Parathyroid adenoma (tissue), 2 donors: ENCODE data around the gene GPR17.
A peak's percentile ranks its signal among the peaks of the same experiment; 100 is the strongest.

Source experiments
- H2AFZ ChIP-seq: fragments of 300-600 bp; sonication (generic); one replicate; pipeline ENCODE4 v1.7.0; 2017; ENCODE audit warnings: antibody characterized with exemption, mild to moderate bottlenecking
- H3K27ac ChIP-seq: fragments of 300-600 bp; sonication (generic); one replicate; pipeline ENCODE4 v1.7.0; 2017
- H3K27me3 ChIP-seq: fragments of 300-600 bp; sonication (generic); one replicate; pipeline ENCODE4 v1.7.0; 2017; ENCODE audit warnings: low read length; ENCODE audit not compliant: control insufficient read depth, insufficient read depth
- H3K36me3 ChIP-seq: fragments of 300-600 bp; sonication (generic); one replicate; pipeline ENCODE4 v1.7.0; 2017; ENCODE audit warnings: low read length; ENCODE audit not compliant: control insufficient read depth, insufficient read depth
- H3K4me1 ChIP-seq: fragments of 300-600 bp; sonication (generic); one replicate; pipeline ENCODE4 v1.7.0; 2017; ENCODE audit warnings: control low read depth
- H3K4me2 ChIP-seq: fragments of 300-600 bp; sonication (generic); one replicate; pipeline ENCODE4 v1.7.0; 2017; ENCODE audit warnings: low read length
- H3K4me3 ChIP-seq: fragments of 300-600 bp; sonication (generic); one replicate; pipeline ENCODE4 v1.7.0; 2017; ENCODE audit warnings: low read depth, low read length
- H3K79me2 ChIP-seq: fragments of 300-600 bp; sonication (generic); one replicate; pipeline ENCODE4 v1.7.0; 2017; ENCODE audit warnings: control low read depth
- H3K9ac ChIP-seq: fragments of 300-600 bp; sonication (generic); one replicate; pipeline ENCODE4 v1.7.0; 2017; ENCODE audit warnings: mild to moderate bottlenecking
- H3K9me3 ChIP-seq: fragments of 300-600 bp; sonication (generic); one replicate; pipeline ENCODE4 v1.7.0; 2017; ENCODE audit warnings: low read length; ENCODE audit not compliant: control insufficient read depth
- TF ChIP-seq, protein P1 (sequence below): fragments of 300-600 bp; sonication (generic); IDR thresholded peaks from one replicate; pipeline ENCODE4 v1.7.0; 2017; ENCODE audit warnings: antibody characterized with exemption, mild to moderate bottlenecking
- donor health status: primary hyperparathyroidism.

Gene GPR17

GRCh38 chr2:127656569-127657231, 10.7 kb downstream of the GPR17 start:
- no peaks in the 10 kb centered on the region for H3K36me3 ChIP-seq
- TF ChIP-seq, protein P1, sequence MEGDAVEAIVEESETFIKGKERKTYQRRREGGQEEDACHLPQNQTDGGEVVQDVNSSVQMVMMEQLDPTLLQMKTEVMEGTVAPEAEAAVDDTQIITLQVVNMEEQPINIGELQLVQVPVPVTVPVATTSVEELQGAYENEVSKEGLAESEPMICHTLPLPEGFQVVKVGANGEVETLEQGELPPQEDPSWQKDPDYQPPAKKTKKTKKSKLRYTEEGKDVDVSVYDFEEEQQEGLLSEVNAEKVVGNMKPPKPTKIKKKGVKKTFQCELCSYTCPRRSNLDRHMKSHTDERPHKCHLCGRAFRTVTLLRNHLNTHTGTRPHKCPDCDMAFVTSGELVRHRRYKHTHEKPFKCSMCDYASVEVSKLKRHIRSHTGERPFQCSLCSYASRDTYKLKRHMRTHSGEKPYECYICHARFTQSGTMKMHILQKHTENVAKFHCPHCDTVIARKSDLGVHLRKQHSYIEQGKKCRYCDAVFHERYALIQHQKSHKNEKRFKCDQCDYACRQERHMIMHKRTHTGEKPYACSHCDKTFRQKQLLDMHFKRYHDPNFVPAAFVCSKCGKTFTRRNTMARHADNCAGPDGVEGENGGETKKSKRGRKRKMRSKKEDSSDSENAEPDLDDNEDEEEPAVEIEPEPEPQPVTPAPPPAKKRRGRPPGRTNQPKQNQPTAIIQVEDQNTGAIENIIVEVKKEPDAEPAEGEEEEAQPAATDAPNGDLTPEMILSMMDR: no peak
- H3K79me2 ChIP-seq: no peaks in the 10 kb centered on the region
- no peak overlapping the region for H3K9ac ChIP-seq
- H3K9me3 ChIP-seq: no peaks in the 10 kb centered on the region
- no peak overlapping the region for H3K4me3 ChIP-seq
- H3K27ac ChIP-seq: no peak overlapping the region
- no peak overlapping the region for H2AFZ ChIP-seq
- no peak overlapping the region for H3K4me2 ChIP-seq
- no peaks in the 10 kb centered on the region for H3K4me1 ChIP-seq
- H3K27me3 ChIP-seq: no peaks in the 10 kb centered on the region

GRCh38 chr2:127657232-127657595, 11.3 kb downstream of the GPR17 start:
- no peaks in the 10 kb centered on the region for H3K4me1 ChIP-seq
- H3K27ac ChIP-seq: no peak overlapping the region
- no peaks in the 10 kb centered on the region for H3K9me3 ChIP-seq
- H2AFZ ChIP-seq: no peak overlapping the region
- no peaks in the 10 kb centered on the region for H3K36me3 ChIP-seq
- no peaks in the 10 kb centered on the region for H3K27me3 ChIP-seq
- H3K9ac ChIP-seq: no peak overlapping the region
- no peaks in the 10 kb centered on the region for H3K79me2 ChIP-seq
- no peak overlapping the region for H3K4me3 ChIP-seq
- TF ChIP-seq, protein P1: no peak
- H3K4me2 ChIP-seq: no peak overlapping the region

DNA sequence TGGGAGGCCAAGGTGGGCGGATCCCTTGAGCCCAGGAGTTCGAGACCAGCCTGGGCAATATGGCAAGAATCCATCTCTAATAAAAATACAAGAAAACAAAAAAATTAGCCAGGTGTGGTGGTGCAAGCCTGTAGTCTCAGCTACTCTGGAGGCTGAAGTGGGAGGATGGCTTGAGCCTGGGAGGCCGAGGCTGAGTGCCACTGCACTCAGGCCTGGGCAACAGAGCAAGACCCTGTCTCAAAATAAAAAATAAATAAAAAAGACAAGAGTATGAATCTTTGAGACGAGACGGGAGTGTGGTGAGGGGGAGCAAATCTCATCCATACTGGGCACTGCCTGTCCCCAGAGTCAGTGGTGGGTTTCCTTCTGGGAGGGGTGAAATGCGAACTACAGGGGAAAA, 12.2 kb downstream of the GPR17 start:
- Histone ChIP-seq H3K27ac (peak overlapping the region; percentile 69), H3K4me3 (no peak overlapping the region), H3K36me3 (no peaks in the 10 kb centered on the region), H3K27me3 (no peaks in the 10 kb centered on the region), H2AFZ (no peak overlapping the region), H3K9me3 (no peaks in the 10 kb centered on the region), H3K9ac (no peak overlapping the region), H3K79me2 (no peaks in the 10 kb centered on the region), H3K4me2 (no peak overlapping the region), H3K4me1 (no peaks in the 10 kb centered on the region)
- TF ChIP-seq, protein P1: no peak

DNA sequence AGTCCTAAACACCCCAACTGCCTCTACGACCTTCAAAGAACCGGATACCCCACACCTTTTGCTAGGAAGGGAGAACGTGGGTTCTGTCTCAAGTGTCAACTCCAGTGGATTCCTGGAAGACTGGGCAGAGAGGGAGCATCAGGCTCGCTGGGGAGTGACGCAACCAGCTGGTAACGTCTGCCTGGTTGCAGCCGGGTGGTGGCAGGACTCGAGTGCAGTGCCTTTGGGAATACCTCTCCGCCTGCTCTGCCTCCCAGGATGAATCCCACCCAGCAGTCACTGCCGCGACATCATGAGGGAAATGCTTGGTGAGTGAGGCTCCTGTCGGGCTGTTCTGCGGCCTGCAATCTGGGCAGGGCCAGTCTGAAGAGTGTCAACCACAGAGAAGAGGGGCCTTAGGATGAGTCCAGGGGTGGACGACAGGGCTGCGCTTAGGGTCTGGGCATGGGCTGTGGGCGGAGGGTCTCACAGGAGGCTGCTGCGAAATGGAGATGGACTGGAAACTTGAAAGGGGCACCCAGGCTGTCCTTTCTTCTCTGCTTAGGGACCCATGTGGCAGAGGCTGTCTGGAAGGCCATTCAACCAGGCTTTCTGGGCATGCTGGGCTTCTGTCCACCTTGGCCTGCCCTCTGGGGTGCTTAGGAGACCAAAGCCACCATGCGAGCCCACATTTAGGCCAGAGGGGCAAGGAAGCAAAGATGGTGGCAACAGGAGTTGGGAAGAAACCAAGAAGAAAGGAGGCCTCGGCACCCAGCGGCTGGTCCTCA, 12.9 kb downstream of the GPR17 start:
- no peak overlapping the region for H3K4me2 ChIP-seq
- no peak overlapping the region for H3K9ac ChIP-seq
- H3K27me3 ChIP-seq: no peaks in the 10 kb centered on the region
- no peaks in the 10 kb centered on the region for H3K9me3 ChIP-seq
- H3K36me3 ChIP-seq: no peaks in the 10 kb centered on the region
- TF ChIP-seq, protein P1: no peak
- no peak overlapping the region for H2AFZ ChIP-seq
- no peak overlapping the region for H3K4me3 ChIP-seq
- peak overlapping the region; percentile 69 for H3K27ac ChIP-seq
- no peaks in the 10 kb centered on the region for H3K79me2 ChIP-seq
- no peaks in the 10 kb centered on the region for H3K4me1 ChIP-seq
